ENCODE data around the gene SZRD1.

Gene SZRD1

GRCh38 chr1:16409536-16410152 lies 42.6 kb downstream of the SZRD1 start:
- 82% methylated on average over 20 of the region's 25 CpGs for WGBS
- no peak overlapping the region for H2AK5ac ChIP-seq (ENCODE audit: low read length, severe bottlenecking)

GRCh38 chr1:16410803-16411202 lies 43.8 kb downstream of the SZRD1 start:
- Histone ChIP-seq H2BK120ac (ENCODE audit: low read depth, low read length) (no peak overlapping the region), H4K91ac (ENCODE audit: low read length) (no peak overlapping the region), H3K27ac (ENCODE audit: low read length, poor library complexity, severe bottlenecking) (no peak overlapping the region), H2BK12ac (ENCODE audit: low read length in 2 of 2) (no peak overlapping the region), H3K4me3 (ENCODE audit: insufficient read depth in 1 of 2, low read depth in 1 of 2, low read length in 2 of 2) (no peak overlapping the region), H2AFZ (ENCODE audit: low read depth, low read length) (no peak overlapping the region), H2BK15ac (ENCODE audit: low read depth, poor library complexity, severe bottlenecking) (no peak overlapping the region), H3K4ac (ENCODE audit: low read depth in 1 of 2, low read length in 2 of 2) (no peak overlapping the region), H3K79me1 (replicated peaks; ENCODE audit: low read length, poor library complexity, severe bottlenecking) (no peaks in the 10 kb centered on the region), H3K36me3 (ENCODE audit: control insufficient read depth in 1 of 2, insufficient read depth in 2 of 2, low read depth in 1 of 2, low read length in 2 of 2) (no peaks in the 10 kb centered on the region), H3K27me3 (ENCODE audit: control insufficient read depth in 1 of 2, insufficient read depth in 1 of 2, low read length in 2 of 2) (peaks cover 0 to 22% of the 10 kb centered on the region in 2 experiments), H2BK5ac (ENCODE audit: low read depth, low read length, poor library complexity, severe bottlenecking) (no peak overlapping the region), H3K23ac (ENCODE audit: low read length in 2 of 2) (no peak overlapping the region), H3K4me2 (ENCODE audit: low read length, poor library complexity, severe bottlenecking) (no peak overlapping the region), H2AK5ac (ENCODE audit: low read length, severe bottlenecking) (no peak overlapping the region), H3K9me3 (ENCODE audit: control insufficient read depth, low read length) (no peaks in the 10 kb centered on the region), H3K4me1 (ENCODE audit: control insufficient read depth, insufficient read depth, low read depth, low read length) (no peaks in the 10 kb centered on the region), H3K14ac (ENCODE audit: low read length in 2 of 2) (no peak overlapping the region), H4K8ac (ENCODE audit: low read length) (no peak overlapping the region), H3K18ac (ENCODE audit: low read depth in 1 of 2, low read length in 2 of 2) (no peak overlapping the region), H3K9ac (ENCODE audit: low read length) (no peak overlapping the region)
- WGBS = 98% methylated on average over 5 of the region's 5 CpGs
- DNase-seq = no peak

More at GRCh38 chr1:16409536-16410152, 42.6 kb downstream of the SZRD1 start:
- no peak overlapping the region for H3K9ac ChIP-seq (ENCODE audit: low read length)
- H3K14ac ChIP-seq (ENCODE audit: low read length in 2 of 2) = no peak overlapping the region
- no peak overlapping the region for H4K91ac ChIP-seq (ENCODE audit: low read length)
- no peaks in the 10 kb centered on the region for H3K4me1 ChIP-seq (ENCODE audit: control insufficient read depth, insufficient read depth, low read depth, low read length)
- H3K4me2 ChIP-seq (ENCODE audit: low read length, poor library complexity, severe bottlenecking) = no peak overlapping the region
- no peak overlapping the region for H3K4me3 ChIP-seq (ENCODE audit: insufficient read depth in 1 of 2, low read depth in 1 of 2, low read length in 2 of 2)
- H4K8ac ChIP-seq (ENCODE audit: low read length) = no peak overlapping the region
- H3K4ac ChIP-seq (ENCODE audit: low read depth in 1 of 2, low read length in 2 of 2) = no peak overlapping the region
- no peak overlapping the region for H2BK5ac ChIP-seq (ENCODE audit: low read depth, low read length, poor library complexity, severe bottlenecking)
- no peak overlapping the region for H2BK12ac ChIP-seq (ENCODE audit: low read length in 2 of 2)
- no peak overlapping the region for H2AFZ ChIP-seq (ENCODE audit: low read depth, low read length)
- no peak for DNase-seq
- no peaks in the 10 kb centered on the region for H3K79me1 ChIP-seq (replicated peaks; ENCODE audit: low read length, poor library complexity, severe bottlenecking)
- no peak overlapping the region for H2BK15ac ChIP-seq (ENCODE audit: low read depth, poor library complexity, severe bottlenecking)
- H2BK120ac ChIP-seq (ENCODE audit: low read depth, low read length) = no peak overlapping the region
- H3K27ac ChIP-seq (ENCODE audit: low read length, poor library complexity, severe bottlenecking) = no peak overlapping the region
- no peaks in the 10 kb centered on the region for H3K36me3 ChIP-seq (ENCODE audit: control insufficient read depth in 1 of 2, insufficient read depth in 2 of 2, low read depth in 1 of 2, low read length in 2 of 2)
- H3K23ac ChIP-seq (ENCODE audit: low read length in 2 of 2) = no peak overlapping the region
- no peak overlapping the region for H3K18ac ChIP-seq (ENCODE audit: low read depth in 1 of 2, low read length in 2 of 2)
- no peaks in the 10 kb centered on the region for H3K9me3 ChIP-seq (ENCODE audit: control insufficient read depth, low read length)
- H3K27me3 ChIP-seq (ENCODE audit: control insufficient read depth in 1 of 2, insufficient read depth in 1 of 2, low read length in 2 of 2) = peaks cover 0 to 22% of the 10 kb centered on the region in 2 experiments

- no peak overlapping the region for H2BK15ac ChIP-seq (ENCODE audit: low read depth, poor library complexity, severe bottlenecking)
Measured at GRCh38 chr1:16413191-16413590, 46.1 kb downstream of the SZRD1 start.

GRCh38 chr1:16418823-16419425 lies 51.9 kb downstream of the SZRD1 start:
- H4K91ac ChIP-seq (ENCODE audit: low read length) = no peak overlapping the region
- no peak overlapping the region for H2AFZ ChIP-seq (ENCODE audit: low read depth, low read length)
- no peak overlapping the region for H3K4me3 ChIP-seq (ENCODE audit: insufficient read depth in 1 of 2, low read depth in 1 of 2, low read length in 2 of 2)
- no peaks in the 10 kb centered on the region for H3K36me3 ChIP-seq (ENCODE audit: control insufficient read depth in 1 of 2, insufficient read depth in 2 of 2, low read depth in 1 of 2, low read length in 2 of 2)
- H3K14ac ChIP-seq (ENCODE audit: low read length in 2 of 2) = no peak overlapping the region
- no peaks in the 10 kb centered on the region for H3K9me3 ChIP-seq (ENCODE audit: control insufficient read depth, low read length)
- WGBS = 84% methylated on average over 7 of the region's 7 CpGs
- H3K9ac ChIP-seq (ENCODE audit: low read length) = no peak overlapping the region
- H2BK120ac ChIP-seq (ENCODE audit: low read depth, low read length) = no peak overlapping the region
- peaks cover 15 to 34% of the 10 kb centered on the region in 2 experiments for H3K27me3 ChIP-seq (ENCODE audit: control insufficient read depth in 1 of 2, insufficient read depth in 1 of 2, low read length in 2 of 2)
- H3K4me2 ChIP-seq (ENCODE audit: low read length, poor library complexity, severe bottlenecking) = no peak overlapping the region
- H3K4me1 ChIP-seq (ENCODE audit: control insufficient read depth, insufficient read depth, low read depth, low read length) = no peaks in the 10 kb centered on the region
- peak; percentile 46 for DNase-seq
- no peak overlapping the region for H2BK12ac ChIP-seq (ENCODE audit: low read length in 2 of 2)
- H2BK15ac ChIP-seq (ENCODE audit: low read depth, poor library complexity, severe bottlenecking) = no peak overlapping the region
- H4K8ac ChIP-seq (ENCODE audit: low read length) = no peak overlapping the region
- no peak overlapping the region for H3K27ac ChIP-seq (ENCODE audit: low read length, poor library complexity, severe bottlenecking)
- no peak overlapping the region for H3K18ac ChIP-seq (ENCODE audit: low read depth in 1 of 2, low read length in 2 of 2)
- no peak overlapping the region for H3K23ac ChIP-seq (ENCODE audit: low read length in 2 of 2)
- H3K79me1 ChIP-seq (replicated peaks; ENCODE audit: low read length, poor library complexity, severe bottlenecking) = no peaks in the 10 kb centered on the region
- no peak overlapping the region for H2BK5ac ChIP-seq (ENCODE audit: low read depth, low read length, poor library complexity, severe bottlenecking)
- no peak overlapping the region for H3K4ac ChIP-seq (ENCODE audit: low read depth in 1 of 2, low read length in 2 of 2)
- H2AK5ac ChIP-seq (ENCODE audit: low read length, severe bottlenecking) = no peak overlapping the region

More at GRCh38 chr1:16413191-16413590, 46.1 kb downstream of the SZRD1 start:
- Histone ChIP-seq H3K18ac (ENCODE audit: low read depth in 1 of 2, low read length in 2 of 2) (no peak overlapping the region), H3K4me1 (ENCODE audit: control insufficient read depth, insufficient read depth, low read depth, low read length) (no peaks in the 10 kb centered on the region), H2BK120ac (ENCODE audit: low read depth, low read length) (no peak overlapping the region), H2AFZ (ENCODE audit: low read depth, low read length) (no peak overlapping the region), H3K36me3 (ENCODE audit: control insufficient read depth in 1 of 2, insufficient read depth in 2 of 2, low read depth in 1 of 2, low read length in 2 of 2) (no peaks in the 10 kb centered on the region), H3K27me3 (ENCODE audit: control insufficient read depth in 1 of 2, insufficient read depth in 1 of 2, low read length in 2 of 2) (peaks cover 0 to 16% of the 10 kb centered on the region in 2 experiments), H3K9ac (ENCODE audit: low read length) (no peak overlapping the region), H4K8ac (ENCODE audit: low read length) (no peak overlapping the region), H3K4me3 (ENCODE audit: insufficient read depth in 1 of 2, low read depth in 1 of 2, low read length in 2 of 2) (no peak overlapping the region), H3K27ac (ENCODE audit: low read length, poor library complexity, severe bottlenecking) (no peak overlapping the region), H2AK5ac (ENCODE audit: low read length, severe bottlenecking) (no peak overlapping the region), H3K14ac (ENCODE audit: low read length in 2 of 2) (no peak overlapping the region), H3K23ac (ENCODE audit: low read length in 2 of 2) (no peak overlapping the region), H3K79me1 (replicated peaks; ENCODE audit: low read length, poor library complexity, severe bottlenecking) (no peaks in the 10 kb centered on the region), H3K4me2 (ENCODE audit: low read length, poor library complexity, severe bottlenecking) (no peak overlapping the region), H4K91ac (ENCODE audit: low read length) (no peak overlapping the region), H3K9me3 (ENCODE audit: control insufficient read depth, low read length) (no peaks in the 10 kb centered on the region), H2BK12ac (ENCODE audit: low read length in 2 of 2) (no peak overlapping the region), H2BK5ac (ENCODE audit: low read depth, low read length, poor library complexity, severe bottlenecking) (no peak overlapping the region), H3K4ac (ENCODE audit: low read depth in 1 of 2, low read length in 2 of 2) (no peak overlapping the region)
- WGBS = 98% methylated on average over 2 of the region's 3 CpGs
- DNase-seq = no peak
